GM23338 (cell line): ENCODE measurements around the gene UBA6.

ENCODE experiments used
- CREB1 ChIP-seq: fragments of 250-450 bp; sonication (Bioruptor Pico); IDR thresholded peaks from 2 replicates; pipeline ENCODE4 v1.5.0; 2020; ENCODE audit warnings: low read depth, mild to moderate bottlenecking, moderate library complexity
- EZH2 ChIP-seq: fragments of 200-600 bp; sonication (generic); IDR thresholded peaks from one replicate; pipeline ENCODE4 v1.8.0; 2017; ENCODE audit warnings: antibody characterized with exemption, mild to moderate bottlenecking, low read depth; ENCODE audit not compliant: unreplicated experiment
- EZH2phosphoT487 ChIP-seq: fragments of 200-600 bp; sonication (generic); IDR thresholded peaks from one replicate; pipeline ENCODE4 v1.8.1; 2018; ENCODE audit warnings: antibody characterized with exemption; ENCODE audit not compliant: unreplicated experiment
- JUNB ChIP-seq: IDR thresholded peaks from one replicate; pipeline ENCODE4 v1.6.1; 2016; ENCODE audit warnings: antibody characterized with exemption; ENCODE audit not compliant: unreplicated experiment
- POLR2AphosphoS5 ChIP-seq: IDR thresholded peaks from 2 replicates; pipeline ENCODE4 v1.6.1; 2016; ENCODE audit warnings: antibody characterized with exemption, low read depth
- STAT1 ChIP-seq: IDR thresholded peaks from one replicate; pipeline ENCODE4 v1.6.1; 2016; ENCODE audit warnings: antibody characterized with exemption; ENCODE audit not compliant: unreplicated experiment
- ZNF114 ChIP-seq: fragments of 250-450 bp; sonication (Bioruptor Pico); IDR thresholded peaks from 2 replicates; pipeline ENCODE4 v1.5.0; 2020; ENCODE audit warnings: mild to moderate bottlenecking, moderate library complexity
- ZNF331 ChIP-seq: fragments of 250-450 bp; sonication (Bioruptor Pico); IDR thresholded peaks from 2 replicates; pipeline ENCODE4 v1.5.0; 2020; ENCODE audit warnings: low read depth, mild to moderate bottlenecking, moderate library complexity
- TF ChIP-seq, protein P1 (sequence below), 2 experiments: fragments of 200-600 bp in 1 of 2; sonication (generic) in 1 of 2; conservative IDR thresholded peaks; 2 replicates each; pipeline versions ENCODE4 v1.5.1 to v1.6.1; 2016 to 2017; ENCODE audit warnings: antibody characterized with exemption in 2 of 2, low read depth in 2 of 2, mild to moderate bottlenecking in 2 of 2, moderate library complexity in 1 of 2
- TF ChIP-seq, protein P2 (sequence below): IDR thresholded peaks from one replicate; pipeline ENCODE4 v1.6.1; 2018; ENCODE audit warnings: antibody characterized with exemption; ENCODE audit not compliant: unreplicated experiment
- TF ChIP-seq, protein P3 (sequence below): IDR thresholded peaks from 2 replicates; pipeline ENCODE4 v1.6.1; 2016; ENCODE audit warnings: antibody characterized with exemption

DNA sequence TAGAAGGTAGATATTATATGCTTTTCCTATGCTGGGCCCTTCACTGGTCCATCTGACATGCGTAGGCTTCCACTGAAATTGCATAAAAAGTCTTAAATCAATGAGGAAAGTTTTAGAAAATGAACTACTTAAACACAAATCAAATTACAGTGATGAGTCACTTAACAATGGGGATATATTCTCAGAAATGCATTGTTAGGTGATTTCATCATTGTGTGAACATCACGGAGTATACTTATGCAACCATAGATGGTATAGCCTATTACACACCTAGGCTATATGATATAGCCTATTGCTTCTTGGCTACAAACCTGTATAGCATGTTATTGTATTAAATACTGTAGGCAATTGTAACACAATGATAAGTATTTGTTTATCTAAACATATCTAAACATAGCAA, 132.1 kb downstream of the UBA6 start:
- TF ChIP-seq, protein P1, sequence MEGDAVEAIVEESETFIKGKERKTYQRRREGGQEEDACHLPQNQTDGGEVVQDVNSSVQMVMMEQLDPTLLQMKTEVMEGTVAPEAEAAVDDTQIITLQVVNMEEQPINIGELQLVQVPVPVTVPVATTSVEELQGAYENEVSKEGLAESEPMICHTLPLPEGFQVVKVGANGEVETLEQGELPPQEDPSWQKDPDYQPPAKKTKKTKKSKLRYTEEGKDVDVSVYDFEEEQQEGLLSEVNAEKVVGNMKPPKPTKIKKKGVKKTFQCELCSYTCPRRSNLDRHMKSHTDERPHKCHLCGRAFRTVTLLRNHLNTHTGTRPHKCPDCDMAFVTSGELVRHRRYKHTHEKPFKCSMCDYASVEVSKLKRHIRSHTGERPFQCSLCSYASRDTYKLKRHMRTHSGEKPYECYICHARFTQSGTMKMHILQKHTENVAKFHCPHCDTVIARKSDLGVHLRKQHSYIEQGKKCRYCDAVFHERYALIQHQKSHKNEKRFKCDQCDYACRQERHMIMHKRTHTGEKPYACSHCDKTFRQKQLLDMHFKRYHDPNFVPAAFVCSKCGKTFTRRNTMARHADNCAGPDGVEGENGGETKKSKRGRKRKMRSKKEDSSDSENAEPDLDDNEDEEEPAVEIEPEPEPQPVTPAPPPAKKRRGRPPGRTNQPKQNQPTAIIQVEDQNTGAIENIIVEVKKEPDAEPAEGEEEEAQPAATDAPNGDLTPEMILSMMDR (conservative IDR thresholded peaks at IDR 0.05; ENCODE audit: low read depth in 2 of 2): no peak
- no peak for TF ChIP-seq EZH2
- TF ChIP-seq JUNB: no peak
- TF ChIP-seq EZH2phosphoT487: no peak
- no peak for TF ChIP-seq POLR2AphosphoS5
- TF ChIP-seq, protein P2, sequence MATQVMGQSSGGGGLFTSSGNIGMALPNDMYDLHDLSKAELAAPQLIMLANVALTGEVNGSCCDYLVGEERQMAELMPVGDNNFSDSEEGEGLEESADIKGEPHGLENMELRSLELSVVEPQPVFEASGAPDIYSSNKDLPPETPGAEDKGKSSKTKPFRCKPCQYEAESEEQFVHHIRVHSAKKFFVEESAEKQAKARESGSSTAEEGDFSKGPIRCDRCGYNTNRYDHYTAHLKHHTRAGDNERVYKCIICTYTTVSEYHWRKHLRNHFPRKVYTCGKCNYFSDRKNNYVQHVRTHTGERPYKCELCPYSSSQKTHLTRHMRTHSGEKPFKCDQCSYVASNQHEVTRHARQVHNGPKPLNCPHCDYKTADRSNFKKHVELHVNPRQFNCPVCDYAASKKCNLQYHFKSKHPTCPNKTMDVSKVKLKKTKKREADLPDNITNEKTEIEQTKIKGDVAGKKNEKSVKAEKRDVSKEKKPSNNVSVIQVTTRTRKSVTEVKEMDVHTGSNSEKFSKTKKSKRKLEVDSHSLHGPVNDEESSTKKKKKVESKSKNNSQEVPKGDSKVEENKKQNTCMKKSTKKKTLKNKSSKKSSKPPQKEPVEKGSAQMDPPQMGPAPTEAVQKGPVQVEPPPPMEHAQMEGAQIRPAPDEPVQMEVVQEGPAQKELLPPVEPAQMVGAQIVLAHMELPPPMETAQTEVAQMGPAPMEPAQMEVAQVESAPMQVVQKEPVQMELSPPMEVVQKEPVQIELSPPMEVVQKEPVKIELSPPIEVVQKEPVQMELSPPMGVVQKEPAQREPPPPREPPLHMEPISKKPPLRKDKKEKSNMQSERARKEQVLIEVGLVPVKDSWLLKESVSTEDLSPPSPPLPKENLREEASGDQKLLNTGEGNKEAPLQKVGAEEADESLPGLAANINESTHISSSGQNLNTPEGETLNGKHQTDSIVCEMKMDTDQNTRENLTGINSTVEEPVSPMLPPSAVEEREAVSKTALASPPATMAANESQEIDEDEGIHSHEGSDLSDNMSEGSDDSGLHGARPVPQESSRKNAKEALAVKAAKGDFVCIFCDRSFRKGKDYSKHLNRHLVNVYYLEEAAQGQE: no peak
- TF ChIP-seq CREB1: no peak
- TF ChIP-seq STAT1: no peak
- TF ChIP-seq ZNF114 (CRISPR knock-in tag): no peak
- TF ChIP-seq, protein P3, sequence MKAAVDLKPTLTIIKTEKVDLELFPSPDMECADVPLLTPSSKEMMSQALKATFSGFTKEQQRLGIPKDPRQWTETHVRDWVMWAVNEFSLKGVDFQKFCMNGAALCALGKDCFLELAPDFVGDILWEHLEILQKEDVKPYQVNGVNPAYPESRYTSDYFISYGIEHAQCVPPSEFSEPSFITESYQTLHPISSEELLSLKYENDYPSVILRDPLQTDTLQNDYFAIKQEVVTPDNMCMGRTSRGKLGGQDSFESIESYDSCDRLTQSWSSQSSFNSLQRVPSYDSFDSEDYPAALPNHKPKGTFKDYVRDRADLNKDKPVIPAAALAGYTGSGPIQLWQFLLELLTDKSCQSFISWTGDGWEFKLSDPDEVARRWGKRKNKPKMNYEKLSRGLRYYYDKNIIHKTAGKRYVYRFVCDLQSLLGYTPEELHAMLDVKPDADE: no peak
- TF ChIP-seq ZNF331 (CRISPR knock-in tag): no peak
